Mesothelial cell of epicardium (in vitro differentiated cells): ENCODE data around the gene DOCK10. TPM values are rescaled to one million over a fixed set of nuclear protein-coding genes. Genes with fewer than 3 reads are reported as not detected.

Source experiments
- DNase-seq, 2 experiments: peaks; one replicate each; pipeline ENCODE4 v3.0.0; 2021; ENCODE audit warnings: low spot score in 2 of 2; ENCODE audit not compliant: unreplicated experiment in 2 of 2
- H3K27ac Mint-ChIP-seq: 2 replicates; pipeline ENCODE4 v1.8.0; 2021; ENCODE audit warnings: mixed read lengths
- H3K27me3 Mint-ChIP-seq: 2 replicates; pipeline ENCODE4 v1.8.0; 2021; ENCODE audit warnings: low read depth, mixed read lengths
- H3K36me3 Mint-ChIP-seq: 2 replicates; pipeline ENCODE4 v1.8.0; 2021; ENCODE audit warnings: mixed read lengths
- H3K4me1 Mint-ChIP-seq: 2 replicates; pipeline ENCODE4 v1.8.0; 2021; ENCODE audit warnings: mixed read lengths
- H3K4me3 Mint-ChIP-seq: 2 replicates; pipeline ENCODE4 v1.8.0; 2021; ENCODE audit warnings: mild to moderate bottlenecking, moderate library complexity, mixed read lengths
- H3K9me3 Mint-ChIP-seq: 2 replicates; pipeline ENCODE4 v1.8.0; 2021; ENCODE audit warnings: mixed read lengths
- CTCF ChIP-seq: fragments of 200-600 bp; sonication (generic); IDR thresholded peaks from one replicate; pipeline ENCODE4 v1.5.0; 2021; ENCODE audit warnings: antibody characterized with exemption; ENCODE audit not compliant: unreplicated experiment
- total RNA-seq: library from RNA; stranded (reverse); gene quantifications from 3 replicates; pipeline ENCODE4 v1.2.1, GENCODE V29; 2021

Gene DOCK10
- total RNA-seq, 1 donor from 2014 or later = 2.4 TPM

GRCh38 chr2:225028572-225028971 is 13.7 kb downstream of the DOCK10 start:
- TF ChIP-seq CTCF = no peak
- peaks cover 18% of the 10 kb centered on the region for H3K27me3 Mint-ChIP-seq
- H3K4me1 Mint-ChIP-seq = peaks cover 3% of the 10 kb centered on the region
- no peak for DNase-seq
- H3K9me3 Mint-ChIP-seq = no peaks in the 10 kb centered on the region
- H3K36me3 Mint-ChIP-seq = no peaks in the 10 kb centered on the region
- H3K4me3 Mint-ChIP-seq = no peak overlapping the region
- H3K27ac Mint-ChIP-seq = no peak overlapping the region

- no peaks in the 10 kb centered on the region for H3K9me3 Mint-ChIP-seq
Observed at GRCh38 chr2:225027061-225027762, 15.1 kb downstream of the DOCK10 start.

GRCh38 chr2:225025917-225026571 is 16.2 kb downstream of the DOCK10 start:
- peaks cover 29% of the 10 kb centered on the region for H3K27me3 Mint-ChIP-seq
- no peaks in the 10 kb centered on the region for H3K9me3 Mint-ChIP-seq
- no peak overlapping the region for H3K27ac Mint-ChIP-seq

More at GRCh38 chr2:225027061-225027762, 15.1 kb downstream of the DOCK10 start:
- DNase-seq = no peak
- no peak for TF ChIP-seq CTCF
- H3K27me3 Mint-ChIP-seq = peaks cover 22% of the 10 kb centered on the region
- peaks cover 3% of the 10 kb centered on the region for H3K4me1 Mint-ChIP-seq
- no peaks in the 10 kb centered on the region for H3K36me3 Mint-ChIP-seq
- no peak overlapping the region for H3K4me3 Mint-ChIP-seq
- H3K27ac Mint-ChIP-seq = no peak overlapping the region

GRCh38 chr2:225022188-225022587 is 20.1 kb downstream of the DOCK10 start:
- Mint-ChIP-seq H3K9me3 (no peaks in the 10 kb centered on the region), H3K4me1 (no peaks in the 10 kb centered on the region), H3K4me3 (no peak overlapping the region), H3K27me3 (peaks cover 31% of the 10 kb centered on the region), H3K36me3 (no peaks in the 10 kb centered on the region), H3K27ac (no peak overlapping the region)
- no peak for TF ChIP-seq CTCF
- no peak for DNase-seq

More at GRCh38 chr2:225025917-225026571, 16.2 kb downstream of the DOCK10 start:
- DNase-seq = no peak
- Mint-ChIP-seq H3K4me3 (no peak overlapping the region), H3K4me1 (no peaks in the 10 kb centered on the region), H3K36me3 (no peaks in the 10 kb centered on the region)
- TF ChIP-seq CTCF = no peak

GRCh38 chr2:225020168-225020849 is 22.0 kb downstream of the DOCK10 start:
- H3K27ac Mint-ChIP-seq = no peak overlapping the region

More at GRCh38 chr2:225020168-225020849, 22.0 kb downstream of the DOCK10 start:
- Mint-ChIP-seq H3K9me3 (no peaks in the 10 kb centered on the region), H3K27me3 (peaks cover 24% of the 10 kb centered on the region), H3K4me3 (no peak overlapping the region), H3K36me3 (no peaks in the 10 kb centered on the region), H3K4me1 (no peaks in the 10 kb centered on the region)
- DNase-seq = no peak
- no peak for TF ChIP-seq CTCF
